ENCODE data around the gene FASTKD2.
"Not testable (repeated sequence)": the region's sequence is repeated elsewhere in the genome, so short reads cannot be mapped to it uniquely, and the experiment has no call there.

FASTKD2 gene

DNA sequence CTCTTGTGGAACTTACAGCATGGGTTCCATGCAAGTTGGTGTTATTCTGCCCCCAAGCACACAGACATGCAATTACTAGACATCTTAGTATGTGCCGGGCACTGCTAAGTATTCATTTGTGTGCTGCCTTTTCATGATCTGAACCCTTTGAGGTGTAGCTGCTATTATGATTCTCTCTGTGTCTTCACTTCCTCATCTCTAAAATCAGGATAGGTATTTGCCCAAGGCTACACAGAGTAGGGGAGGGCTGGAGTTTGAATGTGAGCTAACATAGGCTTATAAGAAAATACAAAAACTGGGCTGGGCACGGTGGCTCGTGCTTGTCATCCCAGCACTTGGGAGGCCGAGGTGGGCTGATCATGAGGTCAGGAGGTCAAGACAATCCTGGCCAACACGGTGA is 27.2 kb downstream of the FASTKD2 start:
- DNase-seq = no peak

- DNase-seq = no peak
These were observed 32.0 kb downstream of the FASTKD2 start for GRCh38 chr2:206797376-206797775.

DNA sequence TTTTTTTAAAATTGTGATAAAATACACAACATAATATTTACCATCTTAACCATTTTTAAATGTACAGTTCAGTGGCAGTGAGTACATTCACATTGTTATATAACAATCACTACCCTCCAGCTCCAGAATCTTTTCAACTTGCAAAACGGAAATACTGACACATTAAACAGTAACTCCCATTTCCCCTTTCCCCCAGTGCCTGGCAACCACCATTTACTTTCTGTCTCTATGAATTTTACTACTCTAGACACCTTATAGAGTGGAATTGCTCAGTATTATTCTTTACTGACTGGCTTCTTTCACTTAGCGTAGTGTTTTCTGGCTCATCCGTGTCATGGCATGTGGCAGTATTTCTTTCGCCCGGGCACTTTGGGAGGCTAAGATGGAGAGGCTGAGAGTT is 32.6 kb downstream of the FASTKD2 start:
- DNase-seq = no peak

DNA sequence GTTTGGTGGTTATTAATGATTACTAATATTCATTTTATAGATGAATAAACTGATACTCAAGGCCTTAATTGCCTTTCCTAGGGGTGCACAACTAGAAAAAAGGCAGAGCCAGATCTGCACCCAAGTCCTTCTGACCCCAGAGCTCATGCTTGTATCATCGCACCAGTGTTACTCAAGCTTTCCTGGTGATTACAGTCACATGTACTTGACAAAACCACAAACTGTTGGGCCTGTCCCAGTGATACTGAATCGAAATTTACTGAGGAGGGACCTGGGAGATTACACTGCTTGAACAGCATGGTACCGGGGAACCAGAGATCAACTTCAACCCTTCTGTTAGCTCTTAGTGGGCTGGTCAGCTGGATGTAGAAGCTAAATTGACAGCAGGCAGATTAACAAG is 33.7 kb downstream of the FASTKD2 start:
- no peak for DNase-seq

DNA sequence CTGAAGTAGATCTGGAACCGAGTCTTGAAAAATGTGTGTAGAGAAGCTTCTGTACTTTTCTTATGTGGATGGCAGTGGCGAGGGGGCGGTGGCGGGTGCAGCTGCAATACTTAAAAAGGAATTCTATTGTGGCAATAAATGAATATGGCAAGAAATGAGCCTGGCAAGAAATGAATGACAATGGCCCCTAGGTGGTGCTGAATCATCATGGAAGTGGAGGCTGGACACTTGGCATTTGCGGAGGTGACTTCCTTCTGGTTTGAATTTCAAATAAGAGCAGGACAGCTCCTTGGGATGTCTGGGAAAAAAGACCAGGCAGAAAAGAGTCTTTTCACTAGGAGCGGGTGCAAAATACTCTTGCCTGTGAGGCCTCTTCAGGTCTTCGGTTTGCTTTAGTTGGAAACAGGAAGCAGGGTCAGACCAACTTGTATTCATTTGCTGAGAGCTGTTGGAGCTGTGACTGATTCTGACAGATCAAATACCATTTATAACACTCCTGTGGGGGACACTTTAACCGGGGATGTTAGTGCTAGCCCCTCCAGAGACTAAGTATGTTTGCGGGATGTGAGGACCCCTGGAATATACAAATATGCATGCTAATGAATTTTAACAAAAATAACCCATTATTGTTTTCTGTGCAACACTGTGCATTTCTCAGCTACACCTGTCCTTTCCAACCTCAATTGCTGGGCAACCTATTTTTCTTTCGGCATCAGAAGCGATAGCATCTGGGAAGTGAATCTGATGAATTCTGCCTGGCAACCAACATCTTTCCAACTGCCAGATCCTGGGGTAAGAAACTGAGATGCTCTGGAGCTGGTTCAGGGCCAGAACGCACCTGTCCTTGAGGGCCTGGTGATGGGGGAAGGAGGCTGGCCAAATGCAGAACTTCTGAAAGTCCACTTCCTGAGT is 35.4 kb downstream of the FASTKD2 start:
- DNase-seq = peak; percentile 77

DNA sequence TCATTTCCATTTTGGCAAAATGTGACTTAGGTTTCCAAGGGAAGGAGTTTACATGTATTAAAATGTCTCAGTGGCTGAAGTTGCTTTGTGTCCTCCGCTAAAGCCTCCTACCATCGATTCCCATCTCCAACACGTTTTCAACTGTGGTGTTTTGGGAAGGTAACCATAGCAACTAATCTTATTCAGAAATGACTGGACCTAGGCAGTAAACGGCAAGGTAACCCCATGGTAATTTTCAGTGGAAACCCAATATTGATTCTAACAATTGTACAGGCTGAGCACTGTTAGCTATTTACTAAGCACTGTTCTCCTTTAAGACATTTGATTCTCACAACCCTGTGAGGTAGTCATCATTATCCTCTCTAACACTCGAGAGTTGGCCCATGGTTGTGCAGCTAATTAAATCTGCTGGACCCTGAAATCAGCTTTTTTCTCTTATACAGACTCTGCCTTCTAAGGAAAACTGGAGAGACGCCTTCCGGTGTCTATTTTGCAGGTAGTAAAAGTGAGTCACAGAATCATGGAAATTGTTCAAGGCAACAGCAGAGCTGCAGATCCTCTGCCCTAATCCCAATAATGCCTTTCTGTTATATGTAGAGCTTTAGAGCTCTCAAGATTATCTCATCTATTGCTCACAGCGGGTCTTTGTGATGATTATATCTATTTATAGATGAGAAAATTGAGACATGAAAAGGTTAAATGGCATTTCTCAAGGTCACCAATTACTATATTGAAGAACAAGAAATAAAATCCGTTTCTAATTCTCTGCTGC is 36.2 kb downstream of the FASTKD2 start:
- DNase-seq = no peak

DNA sequence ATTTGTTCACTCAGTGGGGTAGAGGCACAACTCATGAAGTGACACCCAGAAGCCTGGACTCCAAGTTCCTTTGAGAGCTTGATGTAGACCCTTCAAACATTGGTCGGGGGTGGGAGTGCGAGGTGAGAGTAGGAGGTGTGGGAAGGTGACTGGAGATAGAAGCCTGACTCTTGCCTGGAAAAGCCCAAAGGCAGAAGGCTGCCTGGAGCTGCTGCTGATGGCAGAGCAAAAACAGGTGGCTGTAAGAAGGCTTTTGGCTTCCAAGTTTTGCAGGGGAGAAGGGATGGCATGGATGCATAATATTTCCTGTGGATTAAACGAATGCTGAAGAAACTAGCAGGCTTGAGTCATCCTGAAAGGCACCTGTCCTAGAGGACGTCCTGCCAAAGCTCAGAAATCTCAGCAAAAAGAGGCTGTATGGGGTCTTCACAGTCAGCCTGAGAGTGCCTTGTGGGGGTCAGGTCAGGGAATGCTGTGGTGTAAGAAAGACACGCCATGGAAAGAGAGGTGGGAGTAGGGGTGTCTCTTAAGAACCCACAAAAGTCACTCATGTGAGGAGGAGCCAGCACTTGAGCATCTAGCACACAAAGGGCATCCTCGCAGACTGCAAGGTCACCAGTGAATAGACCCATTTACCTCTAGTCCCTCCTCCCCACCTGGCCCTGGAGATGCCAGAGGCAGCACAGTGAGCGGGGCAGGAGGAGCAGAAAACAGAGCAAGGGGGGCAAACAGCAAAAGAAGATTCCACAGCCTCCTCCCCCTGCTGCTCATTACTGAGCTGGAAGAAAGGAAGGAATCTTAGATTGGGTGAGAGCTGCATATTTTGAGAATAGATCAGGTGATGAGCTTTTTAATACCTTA is 37.5 kb downstream of the FASTKD2 start:
- no peak for DNase-seq

DNA sequence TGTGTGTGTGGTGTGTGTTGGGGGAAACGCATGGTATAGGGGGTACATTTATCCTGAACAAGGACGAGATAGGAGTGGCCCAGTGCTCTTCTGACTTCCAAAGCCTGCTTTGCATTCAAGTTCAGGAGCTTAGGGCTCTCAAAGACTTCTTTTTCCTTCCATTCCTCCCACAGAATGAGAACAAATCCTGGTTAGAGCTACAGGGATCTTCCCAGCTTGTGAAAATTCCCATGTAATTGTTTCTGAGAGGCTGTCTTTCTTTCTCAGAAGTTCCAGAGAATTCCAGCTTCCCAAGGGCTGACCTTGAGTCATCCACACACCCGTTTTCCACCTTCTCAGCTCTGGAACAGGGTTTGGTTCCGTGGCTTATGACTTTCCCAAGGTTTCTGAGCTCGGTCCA is 38.9 kb downstream of the FASTKD2 start:
- peak; percentile 13 for DNase-seq

DNA sequence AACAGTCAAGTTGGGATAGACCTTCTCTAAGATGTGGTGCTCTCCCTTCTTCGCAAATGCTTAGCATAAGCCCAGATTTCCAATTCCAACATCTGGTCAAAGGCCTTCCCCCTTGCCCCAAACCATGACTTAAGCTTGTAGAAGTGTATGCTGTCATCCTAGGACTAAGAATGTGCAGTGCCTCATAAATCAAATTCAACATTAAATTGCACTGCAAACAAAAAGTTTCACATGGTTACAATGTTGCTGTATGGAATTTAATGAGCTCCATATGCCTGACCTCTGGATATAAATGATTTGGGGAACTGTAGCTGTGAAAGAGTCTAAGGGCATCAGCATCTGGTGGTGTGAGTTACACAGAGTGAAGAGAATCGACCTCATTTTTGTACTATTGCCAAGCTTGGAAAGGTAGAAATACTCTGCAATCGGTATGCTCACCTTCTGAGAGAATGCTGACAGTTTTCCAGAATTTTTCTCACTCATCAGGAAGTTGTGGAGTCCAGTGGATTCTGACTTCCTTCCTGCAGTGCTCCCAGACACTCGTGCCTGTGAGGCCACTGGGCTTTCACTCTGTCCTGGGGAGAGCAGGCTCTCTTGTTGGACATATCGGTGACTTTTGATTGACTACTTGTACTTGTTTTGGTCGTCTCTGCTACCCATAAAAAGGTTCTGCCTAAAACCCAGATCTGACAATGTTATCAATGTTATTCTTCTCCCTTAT is 40.6 kb downstream of the FASTKD2 start:
- DNase-seq = peak; percentile 81

- DNase-seq = not testable (repeated sequence)
These were observed 42.2 kb downstream of the FASTKD2 start for GRCh38 chr2:206807624-206808023.

DNA sequence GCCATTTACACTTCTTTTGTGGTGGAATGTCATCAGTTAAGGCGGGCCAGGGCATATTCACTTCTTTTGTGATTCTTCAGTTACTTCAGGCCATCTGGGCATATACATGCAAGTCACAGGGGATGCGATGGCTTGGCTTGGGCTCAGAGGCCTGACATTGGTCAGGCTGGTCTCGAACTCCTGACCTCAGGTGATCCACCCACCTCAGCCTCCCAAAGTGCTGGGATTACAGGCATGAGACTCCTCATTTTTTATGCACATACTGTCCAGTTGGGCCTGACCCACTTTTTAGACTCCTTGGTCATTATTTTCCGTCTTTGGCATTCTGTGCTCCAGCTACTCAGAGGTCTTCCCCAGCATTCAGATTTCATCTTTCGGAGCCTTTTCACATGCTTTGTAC is 47.1 kb downstream of the FASTKD2 start:
- not testable (repeated sequence) for DNase-seq

DNA sequence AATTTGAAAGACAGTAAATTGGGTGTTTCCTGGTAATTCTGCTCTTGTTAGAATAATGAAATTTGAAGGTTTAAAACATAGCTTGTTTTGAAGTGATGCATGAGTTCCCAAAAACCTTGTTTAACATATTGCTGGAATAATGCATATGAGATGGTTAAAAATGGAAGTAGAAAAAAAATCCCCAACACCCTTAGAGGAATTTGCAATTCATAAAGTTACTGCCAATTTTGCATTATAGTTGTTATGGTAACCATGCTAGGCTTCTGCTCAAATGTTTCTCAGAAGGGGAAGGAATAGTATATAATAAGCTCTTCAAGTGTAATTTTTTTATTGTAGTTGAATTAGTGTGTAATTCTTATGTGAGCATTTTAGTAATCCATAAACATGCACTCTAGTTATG is 49.1 kb downstream of the FASTKD2 start:
- no peak for DNase-seq

DNA sequence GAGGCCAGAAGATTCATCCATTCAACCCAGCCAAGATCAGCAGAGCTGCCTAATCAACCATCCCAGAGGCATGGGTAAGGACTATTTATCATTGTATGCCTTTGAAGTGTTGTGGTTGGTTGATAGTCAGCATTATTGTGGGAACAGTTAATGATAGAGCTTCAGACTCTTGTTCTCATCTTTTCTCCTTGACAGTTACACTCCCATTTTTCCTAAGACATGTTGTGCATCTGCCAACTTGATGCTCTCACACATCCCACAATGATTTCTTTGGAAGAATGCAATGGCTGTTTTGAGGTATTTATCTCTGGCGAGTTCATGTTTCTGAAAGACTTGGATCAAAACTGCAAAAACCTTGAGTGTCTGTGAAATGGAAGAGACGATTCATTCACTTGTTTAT is 55.4 kb downstream of the FASTKD2 start:
- DNase-seq = no peak

GRCh38 chr2:206823178-206823577 is 57.8 kb downstream of the FASTKD2 start:
- DNase-seq = no peak

DNA sequence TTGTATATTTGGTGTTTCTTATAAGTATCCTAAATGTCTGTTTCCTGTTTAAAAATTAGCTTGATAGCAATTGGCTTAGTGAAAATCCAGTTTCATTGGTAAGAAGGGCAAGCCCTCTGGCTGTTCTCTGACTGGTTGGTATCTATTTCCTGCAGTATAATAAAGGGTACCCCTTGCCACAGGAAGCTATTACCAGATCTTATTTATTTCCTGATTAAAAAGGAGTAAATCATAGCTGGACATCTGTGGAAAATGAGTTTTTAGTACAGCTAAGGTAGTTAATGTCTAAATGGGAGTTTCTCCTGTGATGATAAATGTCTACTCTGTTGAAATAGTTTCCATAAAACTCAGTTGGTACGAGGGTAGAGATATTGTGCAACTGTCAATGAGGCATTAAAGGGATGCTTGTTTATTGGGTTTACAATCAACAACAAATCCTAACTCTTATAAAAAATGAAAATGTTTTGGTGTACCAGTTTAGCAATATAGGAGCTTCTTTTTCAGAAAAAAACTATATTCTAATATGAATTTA is 58.7 kb downstream of the FASTKD2 start:
- DNase-seq = no peak

DNA sequence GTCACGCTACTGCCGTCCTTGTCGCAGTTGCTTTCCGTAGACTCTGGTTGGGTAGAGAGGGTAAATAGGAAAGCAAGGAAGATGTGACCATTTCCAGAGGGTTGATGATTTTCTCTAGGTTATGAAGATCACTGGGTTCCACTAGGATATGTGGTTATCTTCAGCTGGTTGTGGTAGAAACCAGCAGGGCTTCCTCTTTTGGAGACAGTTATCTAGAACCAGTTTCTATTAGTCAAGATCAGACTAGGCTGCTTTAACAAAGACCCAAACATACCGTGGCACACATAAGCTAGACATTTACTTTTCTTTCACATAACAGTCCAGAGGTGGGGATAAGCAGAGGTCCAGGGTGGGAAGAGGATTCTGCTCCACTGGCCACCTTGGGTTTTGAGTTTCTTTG is 59.6 kb downstream of the FASTKD2 start:
- no peak for DNase-seq

- no peak for DNase-seq
These were observed 66.1 kb downstream of the FASTKD2 start for GRCh38 chr2:206831442-206831995.

GRCh38 chr2:206832873-206833272 is 67.5 kb downstream of the FASTKD2 start:
- DNase-seq = no peak

DNA sequence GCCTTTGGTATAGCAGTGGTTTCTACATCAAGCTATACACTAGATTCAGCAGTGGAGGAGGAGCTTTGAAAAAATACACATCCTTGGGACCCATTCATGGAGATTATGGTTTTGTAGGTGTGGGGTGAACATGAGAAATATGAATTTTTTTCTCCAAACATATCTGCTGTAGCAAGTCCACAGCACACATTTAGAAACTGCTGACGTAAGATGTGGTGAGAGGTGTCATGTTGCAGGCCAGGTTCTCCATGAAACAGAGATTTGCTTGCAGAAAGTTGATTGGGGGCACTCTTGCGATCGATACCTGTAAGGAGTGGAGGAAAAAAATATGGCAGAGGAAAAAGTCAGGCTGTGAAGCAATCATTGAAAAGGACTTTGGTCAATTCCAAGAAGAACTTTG is 67.9 kb downstream of the FASTKD2 start:
- no peak for DNase-seq

- no peak for DNase-seq
These were observed 71.3 kb downstream of the FASTKD2 start for GRCh38 chr2:206836722-206837121.

DNA sequence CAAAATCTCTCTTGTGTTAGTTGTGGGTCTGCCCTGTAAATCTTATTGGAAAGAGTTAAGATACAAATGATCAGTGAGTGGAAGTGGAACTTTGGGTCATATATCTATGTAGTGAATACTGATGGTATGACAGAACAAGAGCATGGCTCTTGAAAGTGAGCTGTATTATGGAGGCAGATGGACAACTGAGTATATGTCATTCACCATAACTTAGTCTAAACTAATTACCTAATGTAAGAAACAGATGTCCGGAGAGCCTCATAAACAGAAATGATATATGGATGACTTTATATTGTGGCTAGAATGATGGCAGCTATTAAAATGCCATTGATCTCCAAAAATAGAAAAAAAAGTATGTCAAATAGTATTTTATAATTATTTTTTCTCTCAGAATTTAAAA is 72.4 kb downstream of the FASTKD2 start:
- no peak for DNase-seq

DNA sequence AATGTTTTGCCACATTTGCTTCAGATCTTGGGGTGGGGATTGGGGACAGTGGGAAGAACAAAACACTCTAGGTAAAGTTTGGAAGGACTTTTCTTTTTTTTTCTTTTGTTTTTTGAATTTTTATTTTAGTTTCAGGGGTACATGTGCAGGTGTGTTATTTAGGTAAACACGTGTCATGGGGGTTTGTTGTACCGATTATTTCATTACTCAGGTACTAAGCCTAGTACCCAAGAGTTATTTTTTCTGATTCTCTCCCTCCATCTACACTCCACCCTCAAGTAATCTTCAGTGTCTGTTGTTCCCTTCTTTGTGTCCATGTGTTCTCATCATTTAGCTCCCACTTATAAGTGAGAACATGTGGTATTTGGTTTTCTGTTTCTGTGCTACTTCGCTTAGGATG is 73.3 kb downstream of the FASTKD2 start:
- no peak for DNase-seq

All from fibroblast of skin of right quadriceps (primary cell).